ENCODE results near the gene SST. TPM values are rescaled to one million over a fixed set of nuclear protein-coding genes. Genes with fewer than 3 reads are reported as not detected.

Gene SST
- total and polyA plus RNA-seq, 2 of the 13 experiments (the other 11 are each of a cell fraction or from before 2014, with no cell fraction given): not detected

DNA sequence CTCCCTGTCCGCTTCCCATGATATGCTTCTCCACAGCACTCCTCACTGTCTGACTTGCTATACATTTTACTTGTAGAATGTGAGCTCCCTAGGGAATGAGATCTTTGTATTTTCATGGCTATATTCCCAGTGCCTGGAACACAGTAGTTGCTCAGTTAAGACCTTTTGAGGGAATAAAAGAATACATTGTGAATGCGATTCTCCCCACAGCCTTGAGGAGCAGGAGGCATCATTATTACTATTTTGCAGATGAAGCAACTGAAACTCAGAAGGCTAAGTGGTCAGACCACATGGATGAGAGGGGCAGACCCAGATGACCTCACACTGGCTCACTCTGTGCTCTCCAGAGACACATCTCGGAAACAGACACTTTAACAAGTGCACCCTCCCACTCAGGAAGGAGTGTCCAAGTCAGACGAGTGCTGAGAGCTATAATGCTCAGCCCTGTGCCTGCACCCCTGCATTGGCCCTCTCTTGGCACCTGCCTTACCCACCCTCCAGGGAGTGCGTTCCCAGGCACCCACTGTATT, 46.8 kb downstream of the SST start (continued):
- TF ChIP-seq, protein P1, sequence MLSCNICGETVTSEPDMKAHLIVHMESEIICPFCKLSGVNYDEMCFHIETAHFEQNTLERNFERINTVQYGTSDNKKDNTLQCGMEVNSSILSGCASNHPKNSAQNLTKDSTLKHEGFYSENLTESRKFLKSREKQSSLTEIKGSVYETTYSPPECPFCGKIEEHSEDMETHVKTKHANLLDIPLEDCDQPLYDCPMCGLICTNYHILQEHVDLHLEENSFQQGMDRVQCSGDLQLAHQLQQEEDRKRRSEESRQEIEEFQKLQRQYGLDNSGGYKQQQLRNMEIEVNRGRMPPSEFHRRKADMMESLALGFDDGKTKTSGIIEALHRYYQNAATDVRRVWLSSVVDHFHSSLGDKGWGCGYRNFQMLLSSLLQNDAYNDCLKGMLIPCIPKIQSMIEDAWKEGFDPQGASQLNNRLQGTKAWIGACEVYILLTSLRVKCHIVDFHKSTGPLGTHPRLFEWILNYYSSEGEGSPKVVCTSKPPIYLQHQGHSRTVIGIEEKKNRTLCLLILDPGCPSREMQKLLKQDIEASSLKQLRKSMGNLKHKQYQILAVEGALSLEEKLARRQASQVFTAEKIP (CRISPR knock-in tag; IDR thresholded peaks at IDR 0.05; ENCODE audit: borderline replicate concordance): no peak
- TF ChIP-seq PRMT3 (CRISPR knock-in tag; IDR thresholded peaks at IDR 0.05; ENCODE audit: borderline replicate concordance, low read depth) (no peak), ELF4 (CRISPR knock-in tag; IDR thresholded peaks at IDR 0.05; ENCODE audit: borderline replicate concordance) (no peak), HMGA1 (CRISPR knock-in tag; conservative IDR thresholded peaks at IDR 0.05) (no peak), BHLHE40 (IDR thresholded peaks at IDR 0.05; ENCODE audit: low read length) (no peak)

DNA sequence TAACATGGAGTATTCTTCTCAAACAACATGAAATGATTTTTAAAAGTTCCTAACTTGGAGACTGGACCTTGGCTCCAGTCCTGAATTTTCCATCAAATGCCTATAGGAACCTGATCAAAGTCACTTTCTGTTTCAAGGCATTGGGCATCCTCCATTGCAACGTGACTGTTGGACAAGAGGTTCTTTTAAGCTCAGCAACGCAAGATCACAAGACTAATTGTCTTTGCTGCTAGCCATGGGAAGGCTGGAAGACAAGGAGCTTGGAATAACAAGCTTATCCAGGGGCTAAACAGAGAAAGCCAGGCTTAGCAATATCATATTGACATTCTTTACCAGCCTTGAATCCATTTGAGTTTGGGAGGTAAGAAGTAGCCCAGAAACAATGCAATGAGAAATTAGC, 48.3 kb downstream of the SST start:
- DNase-seq (ENCODE audit: low spot score) (no peak), FAIRE-seq (no peak), ATAC-seq (no peak)
- in situ Hi-C loops (cut with HindIII; ENCODE audit: extremely low pct_ligation_motif_present, low pct_unique_long_range_greater_than_20kb): no loop called here
- Histone ChIP-seq H3K4me1 (ENCODE audit: insufficient read depth, low read length) (no peaks in the 10 kb centered on the region), H3K9ac (ENCODE audit: insufficient read depth, low read depth, low read length) (no peak overlapping the region), H2AFZ (ENCODE audit: low read length) (no peak overlapping the region), H3K27me3 (ENCODE audit: control insufficient read depth in 1 of 2, insufficient read depth in 2 of 2, low read length in 2 of 2) (no peaks in the 10 kb centered on the region), H3K79me2 (ENCODE audit: insufficient read depth, low read length) (no peaks in the 10 kb centered on the region), H4K20me1 (ENCODE audit: insufficient read depth, low read length) (no peaks in the 10 kb centered on the region), H3K27ac (ENCODE audit: extremely low read length, insufficient read depth, low read length) (no peak overlapping the region), H3K4me3 (replicated peaks in 1 of 3; ENCODE audit: insufficient read depth in 1 of 3, low read depth in 2 of 3, low read length in 3 of 3) (no peak overlapping the region), H3K36me3 (replicated peaks in 1 of 2; ENCODE audit: control insufficient read depth in 1 of 2, insufficient read depth in 2 of 2, low read length in 2 of 2) (no peaks in the 10 kb centered on the region), H3K9me3 (ENCODE audit: low read length) (no peaks in the 10 kb centered on the region), H3K4me2 (ENCODE audit: low read depth, low read length) (no peak overlapping the region)
- POLR2A ChIA-PET: no interaction called here
- 7% methylated on average over 2 of the region's 2 CpGs for WGBS (ENCODE audit: low lambda C conversion rate)
- intact Hi-C loops (cut with micrococcal nuclease; ENCODE audit: unreplicated experiment): no loop called here
- CTCF ChIA-PET (ENCODE audit: low intra/inter-chr PET ratio, low total read pairs): no interaction called here
- no peak for TF ChIP-seq ZNF891 (CRISPR knock-in tag; IDR thresholded peaks at IDR 0.05)
- no peak for TF ChIP-seq ZNF205 (CRISPR knock-in tag; IDR thresholded peaks at IDR 0.05)
- TF ChIP-seq ZBTB3 (CRISPR knock-in tag; IDR thresholded peaks at IDR 0.05; ENCODE audit: borderline replicate concordance, low read depth): no peak
- TF ChIP-seq, protein P2, sequence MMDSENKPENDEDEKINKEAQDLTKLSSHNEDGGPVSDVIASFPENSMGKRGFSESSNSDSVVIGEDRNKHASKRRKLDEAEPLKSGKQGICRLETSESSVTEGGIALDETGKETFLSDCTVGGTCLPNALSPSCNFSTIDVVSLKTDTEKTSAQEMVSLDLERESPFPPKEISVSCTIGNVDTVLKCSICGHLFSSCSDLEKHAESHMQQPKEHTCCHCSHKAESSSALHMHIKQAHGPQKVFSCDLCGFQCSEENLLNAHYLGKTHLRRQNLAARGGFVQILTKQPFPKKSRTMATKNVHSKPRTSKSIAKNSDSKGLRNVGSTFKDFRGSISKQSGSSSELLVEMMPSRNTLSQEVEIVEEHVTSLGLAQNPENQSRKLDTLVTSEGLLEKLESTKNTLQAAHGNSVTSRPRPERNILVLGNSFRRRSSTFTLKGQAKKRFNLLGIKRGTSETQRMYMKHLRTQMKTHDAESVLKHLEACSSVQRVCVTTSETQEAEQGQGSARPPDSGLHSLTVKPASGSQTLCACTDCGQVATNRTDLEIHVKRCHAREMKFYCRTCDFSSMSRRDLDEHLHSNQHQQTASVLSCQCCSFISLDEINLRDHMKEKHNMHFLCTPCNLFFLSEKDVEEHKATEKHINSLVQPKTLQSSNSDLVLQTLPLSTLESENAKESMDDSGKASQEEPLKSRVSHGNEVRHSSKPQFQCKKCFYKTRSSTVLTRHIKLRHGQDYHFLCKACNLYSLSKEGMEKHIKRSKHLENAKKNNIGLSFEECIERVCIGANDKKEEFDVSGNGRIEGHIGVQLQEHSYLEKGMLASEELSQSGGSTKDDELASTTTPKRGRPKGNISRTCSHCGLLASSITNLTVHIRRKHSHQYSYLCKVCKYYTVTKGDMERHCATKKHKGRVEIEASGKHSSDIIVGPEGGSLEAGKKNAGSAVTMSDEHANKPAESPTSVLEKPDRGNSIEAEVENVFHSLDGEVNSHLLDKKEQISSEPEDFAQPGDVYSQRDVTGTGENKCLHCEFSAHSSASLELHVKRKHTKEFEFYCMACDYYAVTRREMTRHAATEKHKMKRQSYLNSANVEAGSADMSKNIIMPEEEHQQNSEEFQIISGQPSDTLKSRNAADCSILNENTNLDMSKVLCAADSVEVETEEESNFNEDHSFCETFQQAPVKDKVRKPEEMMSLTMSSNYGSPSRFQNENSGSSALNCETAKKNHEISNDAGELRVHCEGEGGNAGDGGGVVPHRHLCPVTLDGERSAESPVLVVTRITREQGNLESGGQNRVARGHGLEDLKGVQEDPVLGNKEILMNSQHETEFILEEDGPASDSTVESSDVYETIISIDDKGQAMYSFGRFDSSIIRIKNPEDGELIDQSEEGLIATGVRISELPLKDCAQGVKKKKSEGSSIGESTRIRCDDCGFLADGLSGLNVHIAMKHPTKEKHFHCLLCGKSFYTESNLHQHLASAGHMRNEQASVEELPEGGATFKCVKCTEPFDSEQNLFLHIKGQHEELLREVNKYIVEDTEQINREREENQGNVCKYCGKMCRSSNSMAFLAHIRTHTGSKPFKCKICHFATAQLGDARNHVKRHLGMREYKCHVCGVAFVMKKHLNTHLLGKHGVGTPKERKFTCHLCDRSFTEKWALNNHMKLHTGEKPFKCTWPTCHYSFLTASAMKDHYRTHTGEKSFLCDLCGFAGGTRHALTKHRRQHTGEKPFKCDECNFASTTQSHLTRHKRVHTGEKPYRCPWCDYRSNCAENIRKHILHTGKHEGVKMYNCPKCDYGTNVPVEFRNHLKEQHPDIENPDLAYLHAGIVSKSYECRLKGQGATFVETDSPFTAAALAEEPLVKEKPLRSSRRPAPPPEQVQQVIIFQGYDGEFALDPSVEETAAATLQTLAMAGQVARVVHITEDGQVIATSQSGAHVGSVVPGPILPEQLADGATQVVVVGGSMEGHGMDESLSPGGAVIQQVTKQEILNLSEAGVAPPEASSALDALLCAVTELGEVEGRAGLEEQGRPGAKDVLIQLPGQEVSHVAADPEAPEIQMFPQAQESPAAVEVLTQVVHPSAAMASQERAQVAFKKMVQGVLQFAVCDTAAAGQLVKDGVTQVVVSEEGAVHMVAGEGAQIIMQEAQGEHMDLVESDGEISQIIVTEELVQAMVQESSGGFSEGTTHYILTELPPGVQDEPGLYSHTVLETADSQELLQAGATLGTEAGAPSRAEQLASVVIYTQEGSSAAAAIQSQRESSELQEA (CRISPR knock-in tag; IDR thresholded peaks at IDR 0.05; ENCODE audit: not compliant biosample characterization): no peak
- no TSS peak for BruUV-seq (replicated peaks)

All from HepG2 (cell line).